Inferior parietal cortex (tissue), 1 donor: ENCODE data around the gene ZSCAN20.

Source experiments
- DNase-seq: peaks from one replicate; pipeline ENCODE4 v3.0.0-alpha.2; 2016; ENCODE audit errors: extremely low spot score

The ZSCAN20 gene

DNA sequence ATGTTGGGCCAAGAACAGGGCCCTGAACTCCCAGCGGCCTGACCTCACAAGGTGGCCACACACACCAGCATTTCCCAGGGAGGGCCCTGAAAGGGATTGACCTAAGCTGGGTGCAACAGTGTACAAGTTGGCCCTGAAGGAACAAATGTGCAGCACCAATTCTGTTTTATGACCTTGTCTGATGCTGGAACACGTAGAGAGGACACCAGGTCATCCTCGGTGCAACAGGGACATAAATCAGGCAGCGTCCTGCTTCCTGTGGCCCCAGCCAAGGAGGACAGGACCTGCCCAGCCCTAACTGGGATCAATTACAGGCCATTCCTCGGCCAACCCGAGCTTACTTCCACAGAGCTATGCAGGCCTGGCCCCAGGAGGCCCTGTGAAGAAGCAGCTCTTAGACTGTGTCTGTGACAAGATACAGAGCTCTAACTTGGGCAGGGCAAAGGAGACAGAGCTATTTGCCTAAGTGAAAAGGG lies 28.7 kb upstream of the ZSCAN20 start:
- DNase-seq, result no peak

DNA sequence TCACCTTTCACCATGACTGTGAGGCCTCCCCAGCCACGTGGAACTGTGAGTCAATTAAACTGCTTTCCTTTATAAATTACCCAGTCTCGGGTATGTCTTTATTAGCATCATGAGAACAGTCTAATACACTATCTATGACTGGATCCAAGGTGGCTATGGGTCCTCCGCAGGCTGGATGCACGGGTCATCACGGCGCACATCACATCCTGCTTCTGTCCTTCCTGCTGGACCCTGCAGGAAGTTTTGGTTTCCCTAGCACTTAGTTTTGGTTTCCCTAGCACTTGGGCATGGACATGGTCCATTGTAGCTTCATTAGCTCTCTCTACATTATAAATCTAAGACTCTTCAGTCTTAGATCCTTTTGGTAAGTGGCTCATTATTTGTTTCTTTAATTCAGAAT lies 27.3 kb upstream of the ZSCAN20 start:
- DNase-seq, result no peak

DNA sequence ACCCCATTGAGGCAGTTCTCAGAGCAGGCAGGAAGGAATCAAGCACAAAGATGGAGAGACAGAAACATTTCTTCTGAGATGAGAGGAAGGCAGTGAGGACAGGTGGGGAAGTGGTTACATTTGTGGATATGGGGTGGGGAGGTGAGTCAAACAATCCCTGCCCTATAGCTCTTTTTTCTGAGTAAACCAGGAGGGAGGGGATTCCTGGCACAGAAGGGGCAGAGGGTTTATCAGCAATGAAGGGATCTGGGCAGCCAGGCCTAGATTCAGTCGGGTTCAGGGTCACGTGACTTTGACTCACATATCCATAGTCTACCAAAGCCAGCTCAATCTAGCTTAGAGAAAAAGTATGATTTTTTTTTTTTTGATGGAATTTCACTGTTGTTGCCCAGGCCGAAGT lies 25.9 kb upstream of the ZSCAN20 start:
- no peak for DNase-seq

DNA sequence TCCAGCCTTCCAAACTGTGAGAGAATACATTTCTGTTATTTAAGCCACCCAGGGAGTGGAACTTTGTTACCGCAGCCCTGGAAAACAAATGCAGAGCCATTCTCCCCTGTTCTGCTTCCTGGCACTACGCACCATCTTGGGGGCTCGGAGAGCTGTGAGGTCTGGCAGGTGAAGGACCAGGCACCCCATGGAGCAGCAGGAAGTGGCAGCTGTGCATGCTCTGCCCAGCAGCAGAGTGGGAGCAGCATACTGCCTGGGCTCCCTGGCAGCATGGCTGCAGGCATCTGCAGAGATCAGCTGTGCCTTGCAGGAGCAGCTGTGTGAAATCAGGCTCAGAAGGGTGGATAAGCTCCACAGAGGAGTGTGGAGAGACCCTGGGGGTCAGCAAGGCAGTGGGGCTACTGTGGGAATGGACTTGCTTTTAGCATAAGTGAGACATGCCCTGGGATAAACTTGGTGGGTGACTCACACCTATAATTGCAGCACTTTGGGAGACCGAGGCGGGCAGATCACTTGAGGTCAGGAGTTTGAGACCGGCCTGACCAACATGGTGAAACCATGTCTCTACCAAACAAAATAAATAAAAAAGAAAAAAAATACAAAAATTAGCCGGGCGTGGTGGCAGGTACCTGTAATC lies 17.7 kb upstream of the ZSCAN20 start:
- DNase-seq, result no peak

DNA sequence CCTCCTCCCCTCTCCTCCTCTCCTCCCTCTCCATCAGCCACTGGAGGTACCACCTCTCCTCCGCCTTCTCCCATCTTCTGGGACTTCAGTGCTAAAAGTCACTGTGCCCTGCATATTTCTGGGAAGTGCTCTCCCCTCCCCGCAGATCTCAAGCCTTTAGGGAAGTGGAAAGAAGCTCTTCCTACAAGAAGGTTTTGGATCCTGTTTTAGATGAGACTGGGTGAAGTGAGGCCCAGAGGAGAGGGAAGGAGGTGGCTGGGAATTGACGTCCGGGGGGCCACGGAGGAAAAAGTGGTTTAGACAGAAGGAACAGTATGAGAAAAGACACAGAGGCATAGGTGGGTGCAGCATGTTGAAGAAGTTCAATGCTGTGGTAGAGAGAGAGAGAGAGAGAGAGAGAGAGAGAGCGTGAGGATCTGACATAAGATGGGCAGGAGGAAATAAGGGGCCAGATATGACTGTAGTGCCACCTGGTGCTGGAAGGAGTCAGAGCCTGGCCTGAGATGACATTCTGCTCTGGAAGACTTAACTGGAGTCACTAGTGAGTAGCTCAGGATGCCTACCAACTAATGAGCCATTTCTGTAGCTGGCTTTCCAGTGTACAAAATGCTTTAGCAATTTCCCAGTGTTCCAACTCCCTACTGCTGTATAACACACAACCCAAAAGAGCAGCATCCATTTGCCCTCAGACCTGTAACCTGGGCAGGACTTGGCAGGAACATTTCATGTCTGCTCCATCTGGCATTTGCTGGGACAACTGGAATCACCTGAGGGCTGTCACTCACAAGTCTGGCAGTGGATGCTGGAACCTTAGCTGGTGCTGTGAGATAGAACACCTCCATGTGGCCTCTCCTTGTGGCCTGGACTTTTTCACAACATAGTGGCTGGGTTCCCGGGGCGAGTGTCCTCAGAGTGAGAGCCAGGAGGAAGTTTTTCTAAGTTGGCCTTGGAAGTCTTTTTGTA lies 16.6 kb upstream of the ZSCAN20 start:
- no peak for DNase-seq

DNA sequence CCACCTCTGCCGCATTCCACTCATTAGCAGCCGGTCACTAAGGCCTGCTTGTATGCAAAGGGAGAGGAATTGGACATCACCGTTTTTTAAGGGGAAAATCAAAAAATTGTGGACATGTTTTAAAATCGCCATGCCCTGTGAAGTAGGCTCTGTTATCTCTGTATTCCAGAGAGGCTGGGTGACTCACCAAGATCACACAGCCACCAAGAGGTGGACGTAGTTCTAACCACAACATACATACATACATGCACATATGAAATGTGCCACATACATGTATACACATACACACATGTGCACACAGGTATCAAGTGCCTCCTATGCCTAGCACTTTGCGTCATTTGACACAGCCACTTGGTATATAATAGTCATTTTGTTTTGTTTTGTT lies 16.0 kb upstream of the ZSCAN20 start:
- no peak for DNase-seq

- DNase-seq, result no peak
Observed at GRCh38 chr1:33459691-33460090, 12.8 kb upstream of the ZSCAN20 start.

DNA sequence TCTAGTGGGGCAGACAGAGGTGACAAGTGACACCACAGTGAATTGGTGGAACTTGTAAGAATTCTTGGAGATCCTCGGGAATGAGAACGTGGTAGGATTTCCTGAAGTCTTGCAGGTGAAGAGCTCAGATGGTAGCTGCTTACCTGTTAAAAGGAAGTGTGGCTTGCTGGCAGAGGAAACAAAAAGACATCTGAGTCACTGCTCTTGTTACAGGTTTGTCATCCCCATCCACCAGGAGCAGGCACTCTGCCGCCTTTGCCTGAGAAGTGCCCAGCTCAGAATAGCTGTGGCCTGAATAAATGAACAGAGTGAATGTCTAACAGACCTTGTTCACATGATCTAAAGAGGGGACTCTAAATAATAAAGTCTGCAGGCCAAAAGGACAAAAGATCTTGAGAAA lies 12.3 kb upstream of the ZSCAN20 start:
- no peak for DNase-seq

DNA sequence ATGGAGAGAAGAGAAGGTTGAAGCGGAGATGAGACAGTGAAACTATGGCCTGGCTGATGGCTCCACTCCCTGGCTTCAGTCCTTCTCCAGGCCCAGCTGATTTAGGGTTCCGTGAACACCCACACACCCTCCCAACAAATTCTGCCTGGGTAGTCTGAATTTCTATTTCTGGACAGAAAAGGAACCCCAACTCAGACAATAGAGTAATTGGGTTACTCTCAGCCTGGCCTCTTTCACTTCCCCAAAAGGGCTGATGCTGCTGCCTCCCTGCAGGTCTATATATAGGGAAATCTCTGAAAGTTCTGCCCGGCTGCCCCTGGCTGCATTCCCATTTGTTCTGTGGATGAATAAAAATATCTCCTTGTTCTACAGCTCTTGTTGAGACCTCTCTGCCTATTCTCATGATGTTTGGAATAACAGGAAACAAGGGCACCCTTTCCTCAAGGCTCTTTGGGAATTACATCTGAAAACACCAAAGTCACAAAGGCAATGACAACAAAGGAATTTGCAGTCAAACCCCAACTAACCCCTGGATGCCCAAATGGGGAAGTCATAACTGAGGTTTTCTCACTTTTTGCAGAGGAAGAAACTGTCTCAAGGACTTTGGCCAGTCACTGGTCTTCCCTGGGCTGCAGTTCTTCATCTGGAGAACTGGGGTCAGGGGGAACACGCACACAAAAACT lies 11.4 kb upstream of the ZSCAN20 start:
- DNase-seq, result no peak

- DNase-seq, result no peak
Observed at GRCh38 chr1:33462405-33463164, 9.9 kb upstream of the ZSCAN20 start.

- no peak for DNase-seq
Observed at GRCh38 chr1:33464552-33464951, 7.9 kb upstream of the ZSCAN20 start.

DNA sequence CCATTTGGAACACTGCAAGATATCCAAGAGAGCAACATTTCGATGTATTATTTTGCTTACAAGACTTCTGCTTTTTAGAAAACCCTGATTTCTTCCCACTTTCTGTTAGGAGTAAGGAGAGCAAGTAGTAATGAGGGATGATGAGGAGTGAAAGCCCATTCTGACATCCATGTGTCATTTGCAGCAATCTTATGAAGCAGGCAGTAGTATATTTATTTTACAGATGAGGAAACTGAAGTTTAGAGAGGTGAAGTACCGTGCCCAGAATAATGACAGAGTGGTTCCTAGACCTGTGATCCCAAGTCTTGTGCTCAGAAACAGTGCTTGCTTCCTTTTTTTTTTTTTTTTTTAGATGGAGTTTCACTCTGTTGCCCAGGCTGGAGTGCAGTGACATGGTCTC lies 7.1 kb upstream of the ZSCAN20 start:
- DNase-seq, result no peak

GRCh38 chr1:33466159-33466558 lies 6.3 kb upstream of the ZSCAN20 start:
- DNase-seq, result no peak

GRCh38 chr1:33468011-33468410 lies 4.4 kb upstream of the ZSCAN20 start:
- no peak for DNase-seq

DNA sequence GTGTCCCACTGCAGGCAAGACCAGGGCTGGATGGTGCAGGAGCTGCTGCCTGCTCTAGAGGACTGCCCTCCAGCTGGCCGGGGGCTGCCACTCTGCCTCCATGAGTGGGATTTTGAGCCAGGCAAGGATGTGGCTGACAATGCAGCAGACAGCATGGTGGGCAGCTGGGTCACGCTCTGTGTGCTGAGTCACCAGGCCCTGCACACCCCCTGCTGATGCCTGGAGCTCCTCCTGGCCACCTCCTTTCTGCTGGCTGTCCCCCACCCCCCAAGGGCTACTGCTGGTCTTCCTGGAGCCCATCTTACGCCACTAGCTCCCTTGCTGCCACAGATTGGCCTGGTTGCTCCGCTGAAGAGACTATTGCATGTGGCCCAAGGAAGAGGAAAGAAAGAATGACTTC lies 3.9 kb upstream of the ZSCAN20 start:
- no peak for DNase-seq

DNA sequence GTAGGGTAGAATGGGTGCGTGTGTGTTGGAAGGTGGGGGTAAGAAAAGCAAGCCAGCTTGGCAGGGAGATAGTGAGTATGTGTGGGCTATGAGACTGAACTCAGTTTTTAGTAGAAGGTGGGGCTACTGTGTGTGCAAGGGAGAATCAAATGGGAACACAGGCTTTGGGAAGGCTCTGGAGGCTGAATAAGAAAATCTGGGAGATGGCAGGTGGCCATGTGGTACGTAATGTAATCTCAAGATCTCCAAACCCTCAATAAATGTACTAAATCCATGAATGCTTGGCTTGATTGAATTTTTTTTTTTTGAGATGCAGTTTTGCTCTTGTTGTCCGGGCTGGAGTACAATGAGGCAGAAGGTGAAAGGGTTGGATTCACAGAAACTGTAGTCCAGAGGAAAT lies 3.5 kb upstream of the ZSCAN20 start:
- DNase-seq, result no peak

DNA sequence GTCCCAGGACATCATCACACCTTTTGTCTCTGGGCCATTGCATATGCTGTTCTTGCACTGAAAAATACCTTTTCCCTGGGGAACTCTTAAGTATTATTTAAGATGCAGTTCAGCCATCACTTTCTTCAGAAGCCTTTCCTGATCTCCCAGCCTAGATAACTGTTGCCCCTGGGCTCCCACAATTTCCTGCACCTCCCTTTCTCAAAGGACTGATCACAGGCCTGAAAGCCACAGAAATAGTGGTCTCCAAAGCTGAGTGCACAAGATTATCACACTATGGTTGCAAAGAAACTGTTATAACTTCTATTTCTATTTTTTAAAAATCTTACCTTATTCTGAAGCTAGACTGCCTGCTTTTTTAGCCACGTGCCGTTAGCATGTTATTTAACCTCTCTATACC lies 2.8 kb upstream of the ZSCAN20 start:
- no peak for DNase-seq

DNA sequence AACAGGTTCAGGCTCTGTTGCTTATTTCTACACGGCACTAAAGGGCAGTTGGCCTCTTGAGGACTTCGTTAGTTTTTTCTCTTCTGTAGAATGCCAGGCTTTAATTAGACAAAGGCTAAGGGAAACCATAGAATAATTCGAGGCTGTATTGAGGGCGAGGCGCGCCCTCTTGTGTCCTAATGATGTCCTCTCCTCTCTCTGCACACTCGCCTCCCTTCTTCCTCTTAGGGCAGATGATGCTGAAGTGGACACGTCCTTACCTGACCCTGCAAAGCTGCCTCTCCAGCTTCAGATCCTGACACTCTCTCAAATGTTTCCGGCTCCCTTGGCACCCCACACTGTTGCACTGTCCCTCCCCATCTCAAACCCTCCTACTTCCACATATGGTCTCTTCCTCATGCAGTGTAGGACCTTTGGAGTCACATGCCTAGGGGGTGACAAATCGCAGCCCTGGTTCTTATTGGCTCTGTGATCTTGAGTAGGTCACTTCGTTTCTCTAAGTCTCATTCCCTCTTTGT lies 1.9 kb upstream of the ZSCAN20 start:
- peak; percentile 93 for DNase-seq

GRCh38 chr1:33471416-33471815 lies 1.0 kb upstream of the ZSCAN20 start:
- DNase-seq, result no peak

GRCh38 chr1:33473900-33474299 lies 1.5 kb downstream of the ZSCAN20 start:
- DNase-seq, result no peak

DNA sequence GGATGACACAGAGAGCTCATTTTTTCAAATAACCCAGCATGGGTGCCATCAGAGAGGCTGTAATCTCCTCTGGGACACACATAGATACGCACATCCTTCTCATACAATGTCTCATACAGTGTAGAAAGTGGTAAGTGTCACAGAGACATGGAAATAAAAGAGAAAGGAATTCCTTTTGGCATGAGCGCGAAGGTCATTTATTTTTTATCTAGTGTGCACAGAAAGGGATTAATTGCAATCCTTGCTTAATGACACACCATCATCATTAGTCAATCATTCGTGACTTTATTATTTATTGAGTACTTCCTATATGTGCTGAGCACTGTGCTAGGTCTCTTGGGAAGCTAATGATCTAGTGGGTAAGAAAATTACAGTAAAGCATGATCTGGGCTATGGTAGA lies 5.0 kb downstream of the ZSCAN20 start:
- DNase-seq, result no peak

DNA sequence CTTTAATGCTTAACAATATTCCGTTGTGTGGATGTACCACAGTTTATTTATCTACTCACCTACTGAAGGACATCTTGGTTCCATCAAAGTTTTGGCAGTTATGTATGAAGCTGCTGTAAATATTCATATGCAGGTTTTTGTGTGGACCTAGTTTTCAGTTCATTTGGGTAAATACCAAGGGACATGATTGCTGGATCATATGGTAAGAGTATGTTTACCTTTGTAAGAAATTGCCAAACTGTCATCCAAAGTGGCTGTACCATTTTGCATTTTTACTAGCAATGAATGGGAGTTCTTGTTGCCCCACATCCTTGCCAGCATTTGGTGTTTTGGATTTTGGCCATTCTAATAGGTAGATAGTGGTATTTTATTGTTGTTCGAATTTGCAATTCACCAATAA lies 10.0 kb downstream of the ZSCAN20 start:
- DNase-seq, result no peak
